ENCODE results near the gene CDK12.

- TF ChIP-seq CTCF (IDR thresholded peaks at IDR 0.05) (no peak), POLR2A (IDR thresholded peaks at IDR 0.05) (no peak), EP300 (IDR thresholded peaks at IDR 0.05) (no peak)
These were observed 1.5 kb downstream of the CDK12 start for GRCh38 chr17:39462631-39463375.

Measured in ovary (tissue), 3 donors.